KOPT-K1 (cell line): ENCODE results near the gene PHF11.

Experiments used
- H3K27ac ChIP-seq: fragments of 200-600 bp; sonication (generic); 2 replicates; pipeline ENCODE4 v1.5.1; 2016; ENCODE audit warnings: antibody characterized with exemption, mild to moderate bottlenecking, low read depth, low read length; ENCODE audit not compliant: poor library complexity, severe bottlenecking
- H3K36me3 ChIP-seq: fragments of 200-600 bp; sonication (generic); 2 replicates; pipeline ENCODE4 v1.5.1; 2017; ENCODE audit warnings: antibody characterized with exemption, mild to moderate bottlenecking, low read length, moderate library complexity; ENCODE audit not compliant: insufficient read depth
- H3K9me3 ChIP-seq: fragments of 200-600 bp; sonication (generic); 2 replicates; pipeline ENCODE4 v1.5.1; 2017; ENCODE audit warnings: antibody characterized with exemption, low read length, mild to moderate bottlenecking; ENCODE audit not compliant: insufficient read depth, poor library complexity, severe bottlenecking

PHF11 gene

GRCh38 chr13:49527123-49527522 is 31.4 kb downstream of the PHF11 start:
- H3K36me3 ChIP-seq = peaks cover 66% of the 10 kb centered on the region
- H3K9me3 ChIP-seq = no peaks in the 10 kb centered on the region
- H3K27ac ChIP-seq = no peak overlapping the region

DNA sequence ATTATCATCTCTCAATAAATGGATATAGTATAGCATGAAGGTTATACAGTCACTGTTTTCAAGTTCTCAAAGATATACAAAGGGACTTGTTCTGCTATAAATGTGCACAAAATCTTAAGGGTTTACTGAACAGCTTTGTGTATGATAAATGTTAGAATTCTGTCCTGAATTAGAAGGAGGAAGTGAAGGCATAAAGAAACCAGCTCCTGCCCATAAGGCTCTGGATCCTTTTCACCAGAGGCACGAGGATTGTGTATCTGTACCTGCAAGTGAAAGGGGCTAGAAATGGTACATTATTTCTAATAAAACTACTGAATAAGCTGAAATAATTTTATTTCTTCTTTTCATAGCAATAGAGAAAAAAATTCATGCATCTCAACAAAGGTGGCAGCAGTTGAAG is 32.4 kb downstream of the PHF11 start:
- Histone ChIP-seq H3K27ac (no peak overlapping the region), H3K36me3 (peaks cover 64% of the 10 kb centered on the region), H3K9me3 (no peaks in the 10 kb centered on the region)

- peaks cover 56% of the 10 kb centered on the region for H3K36me3 ChIP-seq
- no peak overlapping the region for H3K27ac ChIP-seq
Measured at GRCh38 chr13:49530457-49530856, 34.7 kb downstream of the PHF11 start.

GRCh38 chr13:49532593-49532992 is 36.8 kb downstream of the PHF11 start:
- Histone ChIP-seq H3K27ac (no peak overlapping the region), H3K9me3 (no peaks in the 10 kb centered on the region), H3K36me3 (peaks cover 50% of the 10 kb centered on the region)

More at GRCh38 chr13:49530457-49530856, 34.7 kb downstream of the PHF11 start:
- H3K9me3 ChIP-seq = no peaks in the 10 kb centered on the region

GRCh38 chr13:49533011-49533410 is 37.3 kb downstream of the PHF11 start:
- Histone ChIP-seq H3K27ac (no peak overlapping the region), H3K9me3 (no peaks in the 10 kb centered on the region), H3K36me3 (peaks cover 51% of the 10 kb centered on the region)

DNA sequence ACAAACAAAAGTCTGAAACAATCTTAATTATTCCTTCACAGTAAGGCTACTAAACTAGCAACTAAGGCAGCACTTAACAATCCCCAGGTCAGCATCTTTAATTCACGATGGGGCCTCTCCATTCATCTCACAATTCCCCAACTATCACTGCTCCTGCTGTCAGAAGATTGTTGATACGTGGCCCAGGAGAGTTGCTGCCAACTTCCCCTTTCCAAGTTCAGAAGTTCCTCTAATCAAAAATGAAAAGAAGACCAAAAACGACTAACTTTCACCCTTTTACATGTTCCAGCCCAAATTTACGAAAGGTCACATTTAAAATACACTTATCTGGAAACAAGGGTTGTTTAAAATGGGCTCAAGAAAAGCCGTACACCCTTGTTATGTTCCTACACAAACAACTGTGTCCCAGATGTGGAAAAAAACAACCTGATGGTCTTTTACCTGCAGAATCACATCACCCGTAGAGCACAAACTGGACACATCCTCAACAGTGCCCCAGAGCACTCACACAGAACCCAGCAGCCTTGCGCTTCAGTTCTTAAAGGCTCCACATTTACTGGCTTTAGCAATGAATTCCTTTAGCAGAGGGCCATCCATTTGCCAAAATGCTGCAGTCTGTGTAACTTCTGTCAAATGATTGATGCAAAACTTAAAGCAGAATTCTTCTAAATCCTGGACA is 38.0 kb downstream of the PHF11 start:
- Histone ChIP-seq H3K36me3 (peaks cover 49% of the 10 kb centered on the region), H3K27ac (no peak overlapping the region), H3K9me3 (no peaks in the 10 kb centered on the region)

GRCh38 chr13:49536144-49536873 is 40.6 kb downstream of the PHF11 start:
- Histone ChIP-seq H3K9me3 (no peaks in the 10 kb centered on the region), H3K36me3 (peaks cover 51% of the 10 kb centered on the region), H3K27ac (no peak overlapping the region)

DNA sequence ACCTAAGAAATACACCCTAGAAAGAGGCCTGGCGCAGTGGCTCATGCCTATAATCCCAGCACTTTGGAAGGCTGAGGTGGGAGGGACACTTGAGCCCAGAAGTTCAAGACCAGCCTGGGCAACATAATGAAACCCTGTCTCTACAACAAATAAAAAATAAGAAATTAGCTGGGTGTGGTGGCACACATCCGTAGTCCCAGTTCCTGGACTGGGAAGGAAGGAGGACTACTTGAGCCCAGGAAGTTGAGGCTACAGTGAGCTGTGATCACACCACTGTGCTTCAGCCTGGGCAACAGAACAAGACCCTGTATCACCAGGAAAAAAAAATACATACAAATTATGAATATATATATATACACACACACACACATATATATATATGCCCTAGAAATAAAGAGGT is 42.7 kb downstream of the PHF11 start:
- Histone ChIP-seq H3K27ac (no peak overlapping the region), H3K9me3 (no peaks in the 10 kb centered on the region), H3K36me3 (peaks cover 55% of the 10 kb centered on the region)

DNA sequence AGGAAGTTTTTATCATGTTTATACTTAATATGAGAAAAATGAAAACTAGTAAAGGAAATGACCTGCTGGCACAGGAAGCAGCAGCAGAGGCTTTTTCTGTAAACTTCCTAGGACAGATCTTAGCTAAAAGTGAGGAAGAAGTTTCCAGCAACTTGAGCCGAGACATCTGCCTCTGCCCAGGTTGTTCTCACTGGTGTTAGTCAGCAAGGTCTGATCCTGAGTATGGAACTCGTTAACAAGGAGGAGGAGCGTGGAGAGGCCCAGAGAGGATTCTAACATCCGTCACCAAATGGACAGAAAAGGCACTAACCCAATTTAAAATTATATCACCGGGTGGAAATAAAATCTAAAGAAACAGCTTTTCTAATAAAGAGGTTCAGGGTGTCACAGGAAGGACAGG is 43.6 kb downstream of the PHF11 start:
- Histone ChIP-seq H3K27ac (no peak overlapping the region), H3K36me3 (peaks cover 56% of the 10 kb centered on the region), H3K9me3 (no peaks in the 10 kb centered on the region)

DNA sequence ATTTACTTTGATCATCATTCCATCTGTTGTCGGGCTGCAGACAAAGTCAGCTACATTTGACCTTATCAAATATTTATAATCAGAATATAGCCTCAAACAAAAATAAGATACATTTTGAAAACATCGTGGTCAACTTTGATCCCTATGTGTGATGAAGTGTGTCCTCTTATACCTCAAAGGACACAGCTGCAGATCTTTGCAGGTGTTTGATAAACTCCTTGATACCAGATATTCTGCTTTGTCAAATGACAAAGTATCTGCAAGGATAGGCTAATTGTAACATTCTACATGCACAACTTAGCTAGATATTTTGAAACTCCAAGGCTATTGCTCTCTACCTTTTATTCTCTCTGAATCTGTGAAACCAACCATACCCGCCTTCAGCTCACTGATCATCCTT is 44.0 kb downstream of the PHF11 start:
- no peaks in the 10 kb centered on the region for H3K9me3 ChIP-seq
- H3K27ac ChIP-seq = peak overlapping the region; percentile 77
- peaks cover 56% of the 10 kb centered on the region for H3K36me3 ChIP-seq

- H3K36me3 ChIP-seq = peaks cover 64% of the 10 kb centered on the region
- H3K27ac ChIP-seq = peak overlapping the region; percentile 77
Measured at GRCh38 chr13:49540552-49540951, 44.8 kb downstream of the PHF11 start.

GRCh38 chr13:49543656-49544055 is 47.9 kb downstream of the PHF11 start:
- no peak overlapping the region for H3K27ac ChIP-seq
- peaks cover 79% of the 10 kb centered on the region for H3K36me3 ChIP-seq
- no peaks in the 10 kb centered on the region for H3K9me3 ChIP-seq

More at GRCh38 chr13:49540552-49540951, 44.8 kb downstream of the PHF11 start:
- H3K9me3 ChIP-seq = no peaks in the 10 kb centered on the region

DNA sequence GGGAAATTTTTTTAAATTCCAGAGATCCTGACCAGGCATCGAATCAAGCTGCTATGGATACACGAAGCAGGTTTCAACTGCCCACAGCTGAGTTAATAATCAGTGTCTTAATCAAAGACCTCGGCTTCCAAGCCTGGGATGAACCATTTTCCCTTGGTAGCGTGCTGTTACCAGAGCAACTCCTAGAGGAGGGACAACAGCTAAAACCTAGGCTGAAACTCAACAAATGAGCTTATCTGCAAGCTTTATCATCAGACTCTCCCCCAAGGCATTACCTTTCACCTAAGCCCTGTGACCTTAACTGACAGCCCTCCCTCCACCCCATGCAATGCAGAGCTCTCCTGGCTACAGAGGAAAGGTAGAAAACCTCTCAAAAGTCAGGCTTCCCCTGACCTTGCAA is 49.9 kb downstream of the PHF11 start:
- Histone ChIP-seq H3K27ac (no peak overlapping the region), H3K36me3 (peaks cover 80% of the 10 kb centered on the region), H3K9me3 (no peaks in the 10 kb centered on the region)

GRCh38 chr13:49546561-49546960 is 50.8 kb downstream of the PHF11 start:
- Histone ChIP-seq H3K27ac (no peak overlapping the region), H3K9me3 (no peaks in the 10 kb centered on the region), H3K36me3 (peaks cover 86% of the 10 kb centered on the region)

DNA sequence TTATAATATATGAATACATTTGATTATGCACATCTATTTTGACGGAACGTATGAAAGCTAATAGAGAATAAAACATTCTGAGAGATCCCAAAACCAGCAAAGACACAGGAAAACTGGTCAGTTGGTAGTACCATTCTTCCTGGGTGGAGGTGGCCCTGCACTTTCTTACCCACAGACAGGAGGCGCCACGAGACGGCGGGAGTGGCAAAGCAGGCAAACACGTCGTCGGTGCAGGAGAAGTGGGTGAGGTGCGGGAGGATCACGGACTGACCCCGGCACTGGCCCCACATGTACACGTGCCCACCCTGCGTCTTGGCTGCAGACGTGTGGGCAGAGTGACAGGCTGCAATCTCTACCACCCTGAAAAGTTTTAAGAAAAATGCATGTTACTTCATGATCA is 53.5 kb downstream of the PHF11 start:
- peaks cover 85% of the 10 kb centered on the region for H3K36me3 ChIP-seq

More for the DNA sequence above, 53.5 kb downstream of the PHF11 start:
- no peak overlapping the region for H3K27ac ChIP-seq
- no peaks in the 10 kb centered on the region for H3K9me3 ChIP-seq
